IMR-90 (cell line): ENCODE results near the gene ARHGEF17. TPM values are rescaled to one million over a fixed set of nuclear protein-coding genes. Genes with fewer than 3 reads are reported as not detected.

Experiments used
- ATAC-seq: fragments of 200-7000 bp; cut with Tn5 transposase; 2 replicates; pipeline ENCODE4 v1.9.1; 2020; ENCODE audit warnings: low read depth, mild to moderate bottlenecking, moderate library complexity
- BruUV-seq: library from RNA; stranded (reverse); fragments of 400-500 nt; replicated peaks from 2 replicates; lab custom pipeline; 2021; lab: Mats Ljungman, UMichigan
- CTCF ChIA-PET: fragments of 300-600 bp; formaldehyde crosslinking; extraction: SDS; loops from one replicate; lab custom pipeline; 2021; ENCODE audit warnings: antibody characterized with exemption; lab: Yijun Ruan, JAX
- POLR2A ChIA-PET: fragments of 300-600 bp; sonication (Branson Sonifier 250); formaldehyde crosslinking; loops from one replicate; lab custom pipeline; 2022; ENCODE audit warnings: antibody characterized with exemption; ENCODE audit not compliant: unreplicated experiment; lab: Charles Lee
- DNase-seq: peaks from one replicate; pipeline ENCODE4 v3.0.0; 2013
- H2AFZ ChIP-seq: replicated peaks from 2 replicates; pipeline ENCODE3; 2013; ENCODE audit warnings: low read length, mild to moderate bottlenecking; ENCODE audit not compliant: poor library complexity
- H2AK5ac ChIP-seq: 2 replicates; pipeline ENCODE4 v1.6.1; 2013; ENCODE audit warnings: low read depth, low read length, inconsistent platforms
- H2AK9ac ChIP-seq: replicated peaks from 2 replicates; pipeline ENCODE3; 2013; ENCODE audit warnings: mild to moderate bottlenecking, low read depth, low read length, moderate library complexity; ENCODE audit not compliant: poor library complexity
- H2BK120ac ChIP-seq: 2 replicates; pipeline ENCODE4 v1.6.1; 2013; ENCODE audit warnings: low read depth, low read length, inconsistent platforms
- H2BK15ac ChIP-seq: 3 replicates; pipeline ENCODE4 v1.6.1; 2013; ENCODE audit warnings: low read depth, low read length, inconsistent platforms
- H2BK20ac ChIP-seq: 2 replicates; pipeline ENCODE4 v1.6.1; 2013; ENCODE audit warnings: low read depth, mild to moderate bottlenecking, inconsistent platforms, low read length, moderate library complexity
- H2BK5ac ChIP-seq: 2 replicates; pipeline ENCODE4 v1.6.1; 2013; ENCODE audit warnings: mild to moderate bottlenecking, low read depth, low read length, inconsistent platforms; ENCODE audit not compliant: poor library complexity, severe bottlenecking
- H3K14ac ChIP-seq: replicated peaks from 2 replicates; pipeline ENCODE4 v1.6.1; 2013; ENCODE audit warnings: low read depth, low read length, inconsistent platforms
- H3K18ac ChIP-seq: 2 replicates; pipeline ENCODE4 v1.6.1; 2013; ENCODE audit warnings: low read depth, low read length, control low read depth
- H3K23ac ChIP-seq: 2 replicates; pipeline ENCODE4 v1.6.1; 2013; ENCODE audit warnings: low read depth, low read length, inconsistent platforms
- H3K27ac ChIP-seq: 2 replicates; pipeline ENCODE4 v1.5.1; 2013; ENCODE audit warnings: mild to moderate bottlenecking, control low read depth, low read length; ENCODE audit not compliant: insufficient read depth
- H3K27me3 ChIP-seq: 2 replicates; pipeline ENCODE4 v1.6.1; 2013; ENCODE audit warnings: low read length; ENCODE audit not compliant: control insufficient read depth, insufficient read depth
- H3K36me3 ChIP-seq: 2 replicates; pipeline ENCODE4 v1.6.1; 2013; ENCODE audit warnings: low read length, mixed read lengths; ENCODE audit not compliant: control insufficient read depth, insufficient read depth
- H3K4ac ChIP-seq: 2 replicates; pipeline ENCODE4 v1.6.1; 2013; ENCODE audit warnings: low read depth, low read length, inconsistent platforms
- H3K4me1 ChIP-seq: 2 replicates; pipeline ENCODE4 v1.6.1; 2013; ENCODE audit warnings: low read length, mixed read lengths; ENCODE audit not compliant: control insufficient read depth, insufficient read depth
- H3K4me2 ChIP-seq: 2 replicates; pipeline ENCODE4 v1.6.1; 2013; ENCODE audit warnings: low read depth, mild to moderate bottlenecking, control low read depth, low read length, moderate library complexity
- H3K4me3 ChIP-seq: 2 replicates; pipeline ENCODE4 v1.5.1; 2013; ENCODE audit warnings: low read depth, mild to moderate bottlenecking, control low read depth, low read length, moderate library complexity; ENCODE audit not compliant: insufficient read depth
- H3K56ac ChIP-seq: 2 replicates; pipeline ENCODE4 v1.6.1; 2013; ENCODE audit warnings: low read length, inconsistent platforms; ENCODE audit not compliant: insufficient read depth; ENCODE audit errors: extremely low read depth
- H3K79me1 ChIP-seq, 2 experiments: 2 replicates each; pipeline ENCODE4 v1.6.1; 2013; ENCODE audit warnings: low read length in 2 of 2, inconsistent platforms in 1 of 2, low read depth in 1 of 2
- H3K9ac ChIP-seq: 2 replicates; pipeline ENCODE4 v1.6.1; 2013; ENCODE audit warnings: low read depth, low read length, control low read depth
- H3K9me1 ChIP-seq: 2 replicates; pipeline ENCODE4 v1.6.1; 2013; ENCODE audit warnings: low read length, inconsistent platforms; ENCODE audit not compliant: insufficient read depth
- H3K9me3 ChIP-seq: 2 replicates; pipeline ENCODE4 v1.6.1; 2013; ENCODE audit warnings: low read length; ENCODE audit not compliant: control insufficient read depth, insufficient read depth
- H4K20me1 ChIP-seq: 2 replicates; pipeline ENCODE4 v1.6.1; 2013; ENCODE audit warnings: low read length, inconsistent platforms; ENCODE audit not compliant: insufficient read depth
- H4K5ac ChIP-seq: 2 replicates; pipeline ENCODE4 v1.6.1; 2013; ENCODE audit warnings: mild to moderate bottlenecking, low read depth, low read length, control low read depth
- H4K8ac ChIP-seq, 2 experiments: 2 replicates each; pipeline ENCODE4 v1.6.1; 2013; ENCODE audit warnings: low read depth in 2 of 2, low read length in 2 of 2, control low read depth in 1 of 2, inconsistent platforms in 1 of 2
- H4K91ac ChIP-seq: 2 replicates; pipeline ENCODE4 v1.6.1; 2013; ENCODE audit warnings: low read depth, low read length, inconsistent platforms; ENCODE audit not compliant: insufficient read depth
- BHLHE40 ChIP-seq: fragments of 150-350 bp; IDR thresholded peaks from 2 replicates; pipeline ENCODE4 v1.6.1; 2016; ENCODE audit warnings: mild to moderate bottlenecking, low read depth, low read length
- CEBPB ChIP-seq: IDR thresholded peaks from 2 replicates; pipeline ENCODE4 v1.6.1; 2012; ENCODE audit warnings: low read depth, low read length, improper control_type of control experiment
- CHD1 ChIP-seq: IDR thresholded peaks from 2 replicates; pipeline ENCODE4 v1.6.1; 2012; ENCODE audit warnings: low read depth, low read length, improper control_type of control experiment
- CTCF ChIP-seq: conservative IDR thresholded peaks from 2 replicates; pipeline ENCODE4 v1.5.1; 2012; ENCODE audit warnings: mild to moderate bottlenecking, low read depth, low read length, improper control_type of control experiment
- FOS ChIP-seq: fragments of 150-350 bp; IDR thresholded peaks from 2 replicates; pipeline ENCODE4 v1.6.1; 2016; ENCODE audit warnings: low read depth, low read length
- MAFK ChIP-seq: IDR thresholded peaks from 2 replicates; pipeline ENCODE4 v1.6.1; 2012; ENCODE audit warnings: low read depth, low read length, improper control_type of control experiment
- MAZ ChIP-seq: IDR thresholded peaks from 2 replicates; pipeline ENCODE4 v1.6.1; 2012; ENCODE audit warnings: low read depth, mild to moderate bottlenecking, low read length, improper control_type of control experiment, moderate library complexity, borderline replicate concordance
- MXI1 ChIP-seq: IDR thresholded peaks from 2 replicates; pipeline ENCODE4 v1.6.1; 2012; ENCODE audit warnings: low read depth, mild to moderate bottlenecking, low read length, moderate library complexity, borderline replicate concordance
- NFE2L2 ChIP-seq: fragments of 150-350 bp; IDR thresholded peaks from 2 replicates; pipeline ENCODE4 v1.6.1; 2016; ENCODE audit warnings: low read depth, mild to moderate bottlenecking, low read length
- POLR2A ChIP-seq: IDR thresholded peaks from 2 replicates; pipeline ENCODE4 v1.6.1; 2012; ENCODE audit warnings: mild to moderate bottlenecking, low read depth, low read length
- RAD21 ChIP-seq: IDR thresholded peaks from 2 replicates; pipeline ENCODE4 v1.6.1; 2012; ENCODE audit warnings: low read length, improper control_type of control experiment
- RCOR1 ChIP-seq: IDR thresholded peaks from 2 replicates; pipeline ENCODE4 v1.6.1; 2012; ENCODE audit warnings: mild to moderate bottlenecking, low read length, improper control_type of control experiment; ENCODE audit not compliant: insufficient replicate concordance
- RFX5 ChIP-seq: IDR thresholded peaks from 2 replicates; pipeline ENCODE4 v1.8.0; 2012; ENCODE audit warnings: low read depth, mild to moderate bottlenecking, low read length, moderate library complexity
- SMC3 ChIP-seq: fragments of 150-350 bp; IDR thresholded peaks from 2 replicates; pipeline ENCODE4 v1.6.1; 2016; ENCODE audit warnings: low read depth, mild to moderate bottlenecking, antibody characterized with exemption, low read length, moderate library complexity
- USF2 ChIP-seq: fragments of 150-350 bp; IDR thresholded peaks from 2 replicates; pipeline ENCODE4 v1.6.1; 2017; ENCODE audit warnings: mild to moderate bottlenecking, antibody characterized with exemption, low read length, low read depth
- WGBS, 2 experiments: methylation state at CpG; one replicate each; pipeline versions ENCODE4 v1.1.5 to v1.1.7; 2013; ENCODE audit warnings: missing lambda C conversion rate in 2 of 2; ENCODE audit not compliant: insufficient read length in 1 of 2; ENCODE audit errors: extremely low coverage in 2 of 2; 5-methylcytosine and 5-hydroxymethylcytosine counted together
- dilution Hi-C: fragments of 300-500 bp; cut with HindIII; formaldehyde crosslinking; loops from one replicate; pipeline ENCODE4 v1.14.3; 2018; ENCODE audit warnings: low sequenced_read_pairs; ENCODE audit not compliant: unreplicated experiment
- in situ Hi-C: fragments of 300-500 bp; cut with MboI; formaldehyde crosslinking; loops from 3 replicates; pipeline ENCODE4 v1.14.3; 2019; ENCODE audit warnings: low sequenced_read_pairs, inconsistent platforms, mixed read lengths
- intact Hi-C: fragments of 100-400 bp; cut with micrococcal nuclease; formaldehyde crosslinking; loops from 2 replicates; pipeline ENCODE4 v1.10.0; 2022
- polyA plus RNA-seq, 3 experiments: library from polyadenylated mRNA; depleted of rRNA; stranded (reverse); fragments of >200 nt; gene quantifications; 2 replicates each; pipeline ENCODE4 v1.2.3, GENCODE V29; 2012; ENCODE audit warnings: low replicate concordance in 1 of 3
- total RNA-seq: library from RNA; depleted of rRNA; stranded (reverse); fragments of >200 nt; gene quantifications from 2 replicates; pipeline ENCODE4 v1.2.3, GENCODE V29; 2012
- TF ChIP-seq, protein P1 (sequence below): fragments of 150-350 bp; IDR thresholded peaks from 2 replicates; pipeline ENCODE4 v1.6.1; 2016; ENCODE audit warnings: low read depth, mild to moderate bottlenecking, low read length, moderate library complexity, borderline replicate concordance

The ARHGEF17 gene
- total and polyA plus RNA-seq, 2 of the 4 experiments (the other 2 are of a cell fraction), result 21.7 to 97.7 TPM

GRCh38 chr11:73396251-73396930, 88.3 kb downstream of the ARHGEF17 start:
- no peak for ATAC-seq

More at GRCh38 chr11:73396251-73396930, 88.3 kb downstream of the ARHGEF17 start:
- CTCF ChIA-PET, result no interaction called here
- Histone ChIP-seq H3K4me2 (no peak overlapping the region), H3K23ac (no peak overlapping the region), H3K36me3 (peaks cover 4% of the 10 kb centered on the region; the same call in 1 of the 2 replicates), H2AFZ (no peak overlapping the region), H3K18ac (no peak overlapping the region), H2BK20ac (no peak overlapping the region), H2BK5ac (no peak overlapping the region), H4K8ac (no peak overlapping the region), H4K5ac (no peak overlapping the region), H4K91ac (no peak overlapping the region), H3K9me3 (no peaks in the 10 kb centered on the region), H3K27ac (no peak overlapping the region), H3K14ac (no peak overlapping the region), H3K79me1 (peaks cover 0 to 10% of the 10 kb centered on the region in 2 experiments; a peak in 1 of 4 replicates), H3K4me3 (no peak overlapping the region), H3K27me3 (no peaks in the 10 kb centered on the region), H2BK120ac (no peak overlapping the region), H3K9ac (no peak overlapping the region), H2BK15ac (no peak overlapping the region), H4K20me1 (peaks cover 8% of the 10 kb centered on the region), H3K4ac (no peak overlapping the region), H2AK9ac (no peak overlapping the region), H2AK5ac (no peak overlapping the region), H3K9me1 (no peaks in the 10 kb centered on the region; the same call in none of the 2 replicates), H3K4me1 (peaks cover 6% of the 10 kb centered on the region; the same call in 1 of the 2 replicates), H3K56ac (no peak overlapping the region)
- intact Hi-C loops (no loop called here), in situ Hi-C loops (no loop called here), dilution Hi-C loops (no loop called here)
- POLR2A ChIA-PET, result no interaction called here
- BruUV-seq, result no TSS peak
- WGBS, 2 experiments, result no CpG with 5 or more reads among the region's 6 CpGs
- no peak for DNase-seq
- TF ChIP-seq MXI1, result no peak
- TF ChIP-seq USF2, result no peak
- TF ChIP-seq FOS, result no peak
- no peak for TF ChIP-seq CTCF
- no peak for TF ChIP-seq RCOR1
- no peak for TF ChIP-seq NFE2L2
- TF ChIP-seq RAD21, result no peak
- TF ChIP-seq, protein P1, sequence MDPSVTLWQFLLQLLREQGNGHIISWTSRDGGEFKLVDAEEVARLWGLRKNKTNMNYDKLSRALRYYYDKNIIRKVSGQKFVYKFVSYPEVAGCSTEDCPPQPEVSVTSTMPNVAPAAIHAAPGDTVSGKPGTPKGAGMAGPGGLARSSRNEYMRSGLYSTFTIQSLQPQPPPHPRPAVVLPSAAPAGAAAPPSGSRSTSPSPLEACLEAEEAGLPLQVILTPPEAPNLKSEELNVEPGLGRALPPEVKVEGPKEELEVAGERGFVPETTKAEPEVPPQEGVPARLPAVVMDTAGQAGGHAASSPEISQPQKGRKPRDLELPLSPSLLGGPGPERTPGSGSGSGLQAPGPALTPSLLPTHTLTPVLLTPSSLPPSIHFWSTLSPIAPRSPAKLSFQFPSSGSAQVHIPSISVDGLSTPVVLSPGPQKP, result no peak
- TF ChIP-seq SMC3, result no peak
- no peak for TF ChIP-seq BHLHE40
- TF ChIP-seq RFX5, result no peak
- no peak for TF ChIP-seq MAFK
- TF ChIP-seq CHD1, result no peak
- TF ChIP-seq CEBPB, result no peak
- TF ChIP-seq POLR2A, result no peak
- TF ChIP-seq MAZ, result no peak
